Measurements from ENCODE around the gene MMAB. TPM values are rescaled to one million over a fixed set of nuclear protein-coding genes. Genes with fewer than 3 reads are reported as not detected.

MMAB gene
- total and polyA plus RNA-seq, 2 donors (not counting 1 experiment from before 2014, with no cell fraction given) = 36.8 to 56.1 TPM

GRCh38 chr12:109609342-109609741, 36.0 kb upstream of the MMAB start:
- peaks cover 31% of the 10 kb centered on the region for H3K27me3 ChIP-seq (ENCODE audit: control insufficient read depth, insufficient read depth, low read length)
- no peaks in the 10 kb centered on the region for H3K4me1 ChIP-seq (ENCODE audit: control insufficient read depth, extremely low read depth, insufficient read depth, low read length)
- no peaks in the 10 kb centered on the region for H3K79me2 ChIP-seq (ENCODE audit: control insufficient read depth, insufficient read depth, low read length)
- no peaks in the 10 kb centered on the region for H4K20me1 ChIP-seq (ENCODE audit: control insufficient read depth, extremely low read depth, insufficient read depth, low read length)
- H3K9me3 ChIP-seq (ENCODE audit: control insufficient read depth, insufficient read depth, low read depth, low read length) = no peaks in the 10 kb centered on the region
- H3K4me3 ChIP-seq (replicated peaks in 1 of 4; ENCODE audit: control extremely low read depth in 1 of 4, insufficient read depth in 1 of 4, low read depth in 3 of 4, low read length in 4 of 4) = no peak overlapping the region
- TF ChIP-seq CTCF (conservative IDR thresholded peaks at IDR 0.05 in 1 of 2, IDR thresholded peaks at IDR 0.05 in 1 of 2; ENCODE audit: low read depth in 1 of 2, low read length in 2 of 2) (no peak), EZH2 (IDR thresholded peaks at IDR 0.05; ENCODE audit: low read length, missing control alignments) (no peak)
- no peak overlapping the region for H3K4me2 ChIP-seq (ENCODE audit: extremely low read depth, insufficient read depth, low read length)
- no peak overlapping the region for H3K27ac ChIP-seq (ENCODE audit: insufficient read depth, low read length)
- H3K36me3 ChIP-seq (ENCODE audit: control insufficient read depth, insufficient read depth, low read length) = no peaks in the 10 kb centered on the region
- DNase-seq (ENCODE audit: low read depth in 2 of 2) = no peak
- H2AFZ ChIP-seq (ENCODE audit: low read length) = no peak overlapping the region
- H3K9ac ChIP-seq (ENCODE audit: insufficient read depth, low read length) = no peak overlapping the region

- TF ChIP-seq CTCF (conservative IDR thresholded peaks at IDR 0.05 in 1 of 2, IDR thresholded peaks at IDR 0.05 in 1 of 2; ENCODE audit: low read depth in 1 of 2, low read length in 2 of 2) (no peak), EZH2 (IDR thresholded peaks at IDR 0.05; ENCODE audit: low read length, missing control alignments) (no peak)
- H3K4me3 ChIP-seq (replicated peaks in 1 of 4; ENCODE audit: control extremely low read depth in 1 of 4, insufficient read depth in 1 of 4, low read depth in 3 of 4, low read length in 4 of 4) = no peak overlapping the region
- no peak overlapping the region for H3K4me2 ChIP-seq (ENCODE audit: extremely low read depth, insufficient read depth, low read length)
- H3K9ac ChIP-seq (ENCODE audit: insufficient read depth, low read length) = no peak overlapping the region
- peaks cover 31% of the 10 kb centered on the region for H3K27me3 ChIP-seq (ENCODE audit: control insufficient read depth, insufficient read depth, low read length)
- H3K36me3 ChIP-seq (ENCODE audit: control insufficient read depth, insufficient read depth, low read length) = no peaks in the 10 kb centered on the region
- H4K20me1 ChIP-seq (ENCODE audit: control insufficient read depth, extremely low read depth, insufficient read depth, low read length) = no peaks in the 10 kb centered on the region
- no peaks in the 10 kb centered on the region for H3K79me2 ChIP-seq (ENCODE audit: control insufficient read depth, insufficient read depth, low read length)
- no peak for DNase-seq (ENCODE audit: low read depth in 2 of 2)
- H3K9me3 ChIP-seq (ENCODE audit: control insufficient read depth, insufficient read depth, low read depth, low read length) = no peaks in the 10 kb centered on the region
- no peak overlapping the region for H3K27ac ChIP-seq (ENCODE audit: insufficient read depth, low read length)
- no peaks in the 10 kb centered on the region for H3K4me1 ChIP-seq (ENCODE audit: control insufficient read depth, extremely low read depth, insufficient read depth, low read length)
- H2AFZ ChIP-seq (ENCODE audit: low read length) = no peak overlapping the region
Observed at GRCh38 chr12:109608793-109609192, 35.5 kb upstream of the MMAB start.

- no peak for DNase-seq (ENCODE audit: low read depth in 2 of 2)
- Histone ChIP-seq H3K79me2 (ENCODE audit: control insufficient read depth, insufficient read depth, low read length) (no peaks in the 10 kb centered on the region), H3K9me3 (ENCODE audit: control insufficient read depth, insufficient read depth, low read depth, low read length) (no peaks in the 10 kb centered on the region), H3K27me3 (ENCODE audit: control insufficient read depth, insufficient read depth, low read length) (peaks cover 28% of the 10 kb centered on the region), H2AFZ (ENCODE audit: low read length) (no peak overlapping the region), H3K27ac (ENCODE audit: insufficient read depth, low read length) (no peak overlapping the region), H3K36me3 (ENCODE audit: control insufficient read depth, insufficient read depth, low read length) (no peaks in the 10 kb centered on the region), H3K4me3 (replicated peaks in 1 of 4; ENCODE audit: control extremely low read depth in 1 of 4, insufficient read depth in 1 of 4, low read depth in 3 of 4, low read length in 4 of 4) (no peak overlapping the region), H3K4me2 (ENCODE audit: extremely low read depth, insufficient read depth, low read length) (no peak overlapping the region), H3K9ac (ENCODE audit: insufficient read depth, low read length) (no peak overlapping the region), H3K4me1 (ENCODE audit: control insufficient read depth, extremely low read depth, insufficient read depth, low read length) (no peaks in the 10 kb centered on the region), H4K20me1 (ENCODE audit: control insufficient read depth, extremely low read depth, insufficient read depth, low read length) (no peaks in the 10 kb centered on the region)
- no peak for TF ChIP-seq CTCF (conservative IDR thresholded peaks at IDR 0.05 in 1 of 2, IDR thresholded peaks at IDR 0.05 in 1 of 2; ENCODE audit: low read depth in 1 of 2, low read length in 2 of 2)
- no peak for TF ChIP-seq EZH2 (IDR thresholded peaks at IDR 0.05; ENCODE audit: low read length, missing control alignments)
Observed at GRCh38 chr12:109608270-109608669, 35.0 kb upstream of the MMAB start.

All from fibroblast of lung (primary cell).